DOHH2 (cell line): Measurements from ENCODE around the gene TEC.
A peak's percentile ranks its signal among the peaks of the same experiment; 100 is the strongest.

Experiments
- H3F3A ChIP-seq: fragments of 200-600 bp; sonication (generic), shearing (Covaris generic); 2 replicates; pipeline ENCODE4 v1.6.0; 2016; ENCODE audit warnings: antibody characterized with exemption, mild to moderate bottlenecking; ENCODE audit not compliant: control insufficient read depth, insufficient read depth
- H3K27ac ChIP-seq: fragments of 200-600 bp; sonication (generic); 2 replicates; pipeline ENCODE4 v1.5.1; 2014; ENCODE audit warnings: low read depth, mild to moderate bottlenecking, low read length, moderate library complexity
- H3K27me3 ChIP-seq: fragments of 200-600 bp; sonication (generic); 2 replicates; pipeline ENCODE4 v1.6.1; 2014; ENCODE audit warnings: mild to moderate bottlenecking, low read length, mixed read lengths; ENCODE audit not compliant: control insufficient read depth
- H3K36me3 ChIP-seq: fragments of 200-600 bp; sonication (generic); 2 replicates; pipeline ENCODE4 v1.6.1; 2014; ENCODE audit warnings: mild to moderate bottlenecking, low read length, moderate library complexity, mixed read lengths; ENCODE audit not compliant: control insufficient read depth
- H3K4me1 ChIP-seq: fragments of 200-600 bp; sonication (generic); 2 replicates; pipeline ENCODE4 v1.6.1; 2014; ENCODE audit warnings: mild to moderate bottlenecking, low read length, mixed read lengths; ENCODE audit not compliant: control insufficient read depth
- H3K4me2 ChIP-seq: fragments of 200-600 bp; sonication (generic); 2 replicates; pipeline ENCODE4 v1.6.0; 2014; ENCODE audit warnings: mild to moderate bottlenecking, low read length, moderate library complexity
- H3K4me3 ChIP-seq: fragments of 200-600 bp; sonication (generic); 2 replicates; pipeline ENCODE4 v1.5.1; 2014; ENCODE audit warnings: mild to moderate bottlenecking, low read length, mixed read lengths
- H3K79me2 ChIP-seq: fragments of 200-600 bp; sonication (generic); 2 replicates; pipeline ENCODE4 v1.6.1; 2014; ENCODE audit warnings: mild to moderate bottlenecking, low read length, mixed read lengths; ENCODE audit not compliant: control insufficient read depth
- H3K9me2 ChIP-seq: fragments of 200-600 bp; sonication (generic); replicated peaks from 2 replicates; pipeline ENCODE4 v1.6.1; 2014; ENCODE audit warnings: mild to moderate bottlenecking, low read length, mixed read lengths; ENCODE audit not compliant: control insufficient read depth
- H3K9me3 ChIP-seq: fragments of 200-600 bp; sonication (generic); 2 replicates; pipeline ENCODE4 v1.6.1; 2014; ENCODE audit warnings: antibody characterized with exemption, low read length, mixed read lengths; ENCODE audit not compliant: control insufficient read depth, insufficient read depth
- H4K20me1 ChIP-seq: fragments of 200-600 bp; sonication (generic); 2 replicates; pipeline ENCODE4 v1.6.0; 2014; ENCODE audit warnings: low read depth, mild to moderate bottlenecking, antibody characterized with exemption, low read length, moderate library complexity; ENCODE audit not compliant: control insufficient read depth, insufficient read depth
- EZH2phosphoT487 ChIP-seq: fragments of 200-600 bp; sonication (generic); IDR thresholded peaks from 2 replicates; pipeline ENCODE4 v1.6.1; 2017; ENCODE audit warnings: borderline replicate concordance, mild to moderate bottlenecking, antibody characterized with exemption, low read length, moderate library complexity, mixed read lengths
- TF ChIP-seq, protein P1 (sequence below): fragments of 200-600 bp; sonication (generic); IDR thresholded peaks from one replicate; pipeline ENCODE4 v1.5.1; 2014; ENCODE audit warnings: antibody characterized with exemption, mild to moderate bottlenecking, low read depth, low read length; ENCODE audit not compliant: poor library complexity, severe bottlenecking

The TEC gene

DNA sequence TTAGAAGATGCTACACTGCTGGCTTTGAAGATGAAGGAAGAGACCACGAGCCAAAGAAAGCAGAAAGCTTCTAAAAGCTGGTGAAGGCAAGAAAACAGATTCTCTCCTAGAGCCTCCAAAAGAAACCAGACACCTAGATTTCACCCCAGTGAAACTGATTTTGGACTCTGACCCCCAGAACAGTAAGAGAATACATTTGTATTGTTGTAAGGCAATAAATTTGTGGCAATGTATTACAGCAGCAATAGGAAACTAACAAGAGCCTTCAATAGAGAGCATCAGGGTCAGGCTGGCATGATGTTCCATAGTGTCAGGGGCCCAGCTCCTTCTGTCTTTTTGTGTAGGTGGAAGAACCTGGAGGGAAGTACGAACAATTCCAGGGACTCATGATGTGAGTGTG, 6.0 kb upstream of the TEC start:
- Histone ChIP-seq H3F3A (0 out of 2 replicates have a peak, but pooled peaks cover 3% of the 10 kb centered on the region), H3K79me2 (no peaks in the 10 kb centered on the region; the same call in 1 of the 2 replicates), H3K9me3 (no peaks in the 10 kb centered on the region), H3K27me3 (no peaks in the 10 kb centered on the region), H3K4me1 (peaks cover 45% of the 10 kb centered on the region), H3K4me2 (peak overlapping the region; percentile 41; the same call in 1 of the 2 replicates), H3K4me3 (no peak overlapping the region), H3K9me2 (no peaks in the 10 kb centered on the region), H3K36me3 (no peaks in the 10 kb centered on the region), H4K20me1 (no peaks in the 10 kb centered on the region), H3K27ac (no peak overlapping the region)
- no peak for TF ChIP-seq EZH2phosphoT487
- TF ChIP-seq, protein P1, sequence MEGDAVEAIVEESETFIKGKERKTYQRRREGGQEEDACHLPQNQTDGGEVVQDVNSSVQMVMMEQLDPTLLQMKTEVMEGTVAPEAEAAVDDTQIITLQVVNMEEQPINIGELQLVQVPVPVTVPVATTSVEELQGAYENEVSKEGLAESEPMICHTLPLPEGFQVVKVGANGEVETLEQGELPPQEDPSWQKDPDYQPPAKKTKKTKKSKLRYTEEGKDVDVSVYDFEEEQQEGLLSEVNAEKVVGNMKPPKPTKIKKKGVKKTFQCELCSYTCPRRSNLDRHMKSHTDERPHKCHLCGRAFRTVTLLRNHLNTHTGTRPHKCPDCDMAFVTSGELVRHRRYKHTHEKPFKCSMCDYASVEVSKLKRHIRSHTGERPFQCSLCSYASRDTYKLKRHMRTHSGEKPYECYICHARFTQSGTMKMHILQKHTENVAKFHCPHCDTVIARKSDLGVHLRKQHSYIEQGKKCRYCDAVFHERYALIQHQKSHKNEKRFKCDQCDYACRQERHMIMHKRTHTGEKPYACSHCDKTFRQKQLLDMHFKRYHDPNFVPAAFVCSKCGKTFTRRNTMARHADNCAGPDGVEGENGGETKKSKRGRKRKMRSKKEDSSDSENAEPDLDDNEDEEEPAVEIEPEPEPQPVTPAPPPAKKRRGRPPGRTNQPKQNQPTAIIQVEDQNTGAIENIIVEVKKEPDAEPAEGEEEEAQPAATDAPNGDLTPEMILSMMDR = no peak

DNA sequence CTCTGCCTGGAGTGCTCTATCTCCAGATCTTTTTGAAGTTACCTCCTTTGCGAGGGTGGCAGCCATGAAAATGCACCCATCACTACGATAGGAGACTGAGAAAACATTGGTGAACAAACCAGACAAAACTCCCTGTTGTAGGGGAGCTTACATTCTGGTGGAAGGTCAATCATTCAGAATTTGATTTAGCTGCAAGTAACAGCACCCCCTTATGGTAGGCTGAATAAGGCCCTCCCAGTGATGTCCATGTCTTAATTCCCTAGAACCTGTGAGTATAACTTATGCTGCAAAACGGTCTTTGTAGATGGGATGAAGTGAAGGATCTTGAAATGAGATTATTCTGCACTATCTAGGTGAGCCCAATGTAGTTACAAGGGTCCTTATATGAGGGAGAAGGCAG, 5.6 kb upstream of the TEC start:
- no peaks in the 10 kb centered on the region; the same call in 1 of the 2 replicates for H3K79me2 ChIP-seq

DNA sequence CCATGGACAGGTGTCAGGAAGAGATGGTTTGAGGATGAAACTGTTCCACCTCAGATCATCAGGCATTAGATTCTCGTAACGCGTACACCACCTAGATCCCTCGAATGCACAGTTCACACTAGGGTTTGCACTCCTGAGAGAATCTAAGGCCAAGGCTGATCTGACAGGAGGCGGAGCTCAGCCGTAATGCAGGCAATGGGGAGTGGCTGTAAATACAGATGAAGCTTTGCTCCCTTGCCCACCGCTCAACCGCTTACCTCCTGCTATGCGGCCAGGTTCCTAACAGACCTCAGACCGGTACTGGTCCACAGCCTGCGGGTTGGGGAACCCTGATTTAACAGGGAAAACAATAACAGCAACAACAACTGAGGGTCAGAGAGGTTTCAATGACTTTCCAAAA, 2.0 kb upstream of the TEC start:
- no peaks in the 10 kb centered on the region; the same call in 1 of the 2 replicates for H3K36me3 ChIP-seq
- H3K4me1 ChIP-seq = peaks cover 52% of the 10 kb centered on the region
- TF ChIP-seq, protein P1 = no peak
- TF ChIP-seq EZH2phosphoT487 = no peak
- H3K9me2 ChIP-seq = no peaks in the 10 kb centered on the region
- peaks cover 27% of the 10 kb centered on the region for H3K79me2 ChIP-seq
- H3K4me2 ChIP-seq = peak overlapping the region; percentile 59
- H3K27ac ChIP-seq = 0 out of 2 replicates have a peak overlapping the region, but pooled peaks have one; percentile 22
- H3K4me3 ChIP-seq = peak overlapping the region; percentile 85; the same call in 1 of the 2 replicates
- no peaks in the 10 kb centered on the region for H3K9me3 ChIP-seq
- H4K20me1 ChIP-seq = no peaks in the 10 kb centered on the region
- H3F3A ChIP-seq = 0 out of 2 replicates have a peak, but pooled peaks cover 3% of the 10 kb centered on the region
- H3K27me3 ChIP-seq = no peaks in the 10 kb centered on the region

More for the DNA sequence above, 5.6 kb upstream of the TEC start:
- Histone ChIP-seq H3K4me2 (peak overlapping the region; percentile 41), H3K9me2 (no peaks in the 10 kb centered on the region), H3K27me3 (no peaks in the 10 kb centered on the region), H4K20me1 (no peaks in the 10 kb centered on the region), H3F3A (0 out of 2 replicates have a peak, but pooled peaks cover 3% of the 10 kb centered on the region), H3K27ac (no peak overlapping the region), H3K4me1 (peaks cover 50% of the 10 kb centered on the region), H3K9me3 (no peaks in the 10 kb centered on the region), H3K4me3 (no peak overlapping the region), H3K36me3 (no peaks in the 10 kb centered on the region)
- TF ChIP-seq, protein P1 = peak; percentile 89
- no peak for TF ChIP-seq EZH2phosphoT487
